SK-N-SH (cell line): ENCODE measurements around the gene OSBP2. TPM values are rescaled to one million over a fixed set of nuclear protein-coding genes. Genes with fewer than 3 reads are reported as not detected.

Source experiments
- CTCF ChIA-PET: fragments of 300-600, 350-600 bp; formaldehyde crosslinking; extraction: SDS; loops from one replicate; lab custom pipeline; 2021; lab: Yijun Ruan, JAX
- POLR2A ChIA-PET: fragments of 350-600 bp; sonication (Branson Sonifier 250); formaldehyde crosslinking; extraction: SDS; loops from one replicate; lab custom pipeline; 2020; ENCODE audit warnings: antibody characterized with exemption, inconsistent platforms; lab: Yijun Ruan, JAX
- DNase-seq: peaks from one replicate; pipeline ENCODE4 v3.0.0; 2012
- H2AFZ ChIP-seq: fragments of 200-600 bp; sonication (generic); 2 replicates; pipeline ENCODE4 v1.8.1; 2016; ENCODE audit warnings: antibody characterized with exemption, mild to moderate bottlenecking, low read depth
- H3F3A ChIP-seq: fragments of 200-600 bp; sonication (generic); replicated peaks from 2 replicates; pipeline ENCODE3; 2016; ENCODE audit warnings: antibody characterized with exemption, mild to moderate bottlenecking; ENCODE audit not compliant: insufficient read depth
- H3K27ac ChIP-seq, 2 experiments: fragments of 200-500 bp in 1 of 2; fragments of 200-600 bp in 1 of 2; sonication (Bioruptor generic) in 1 of 2; sonication (generic), shearing (Covaris generic) in 1 of 2; 2 replicates each; pipeline versions ENCODE4 v1.5.1 to v1.6.1; 2014 to 2016; ENCODE audit warnings: low read depth in 2 of 2, inconsistent platforms in 1 of 2, low read length in 1 of 2, mild to moderate bottlenecking in 1 of 2, mixed read lengths in 1 of 2
- H3K27me3 ChIP-seq: fragments of 200-600 bp; sonication (generic), shearing (Covaris generic); 2 replicates; pipeline ENCODE4 v1.6.1; 2016; ENCODE audit warnings: mixed run types; ENCODE audit not compliant: insufficient read depth
- H3K36me3 ChIP-seq, 2 experiments: fragments of 200-500 bp in 1 of 2; fragments of 200-600 bp in 1 of 2; sonication (Bioruptor generic) in 1 of 2; sonication (generic) in 1 of 2; replicated peaks in 1 of 2; 2 replicates each; pipeline versions ENCODE3 to v1.5.1; 2014 to 2016; ENCODE audit warnings: low read length in 1 of 2, mild to moderate bottlenecking in 1 of 2; ENCODE audit not compliant: insufficient read depth in 2 of 2, control insufficient read depth in 1 of 2
- H3K4me1 ChIP-seq, 2 experiments: fragments of 200-500 bp in 1 of 2; fragments of 200-600 bp in 1 of 2; sonication (Bioruptor generic) in 1 of 2; sonication (generic), shearing (Covaris generic) in 1 of 2; 2 replicates each; pipeline versions ENCODE4 v1.5.1 to v1.6.1; 2014 to 2016; ENCODE audit warnings: low read depth in 1 of 2, low read length in 1 of 2, mixed run types in 1 of 2; ENCODE audit not compliant: insufficient read depth in 2 of 2, control insufficient read depth in 1 of 2
- H3K4me2 ChIP-seq: fragments of 200-600 bp; sonication (generic), shearing (Covaris generic); 2 replicates; pipeline ENCODE4 v1.6.1; 2017; ENCODE audit warnings: mixed run types
- H3K4me3 ChIP-seq, 2 experiments: fragments of 200-500 bp in 1 of 2; fragments of 200-600 bp in 1 of 2; sonication (Bioruptor generic) in 1 of 2; sonication (generic), shearing (Covaris generic) in 1 of 2; 2 replicates each; pipeline versions ENCODE4 v1.5.1 to v1.8.1; 2014 to 2016; ENCODE audit warnings: low read depth in 2 of 2, inconsistent platforms in 1 of 2, low read length in 1 of 2, mild to moderate bottlenecking in 1 of 2, mixed read lengths in 1 of 2, moderate library complexity in 1 of 2
- H3K79me2 ChIP-seq: fragments of 200-600 bp; sonication (generic); 2 replicates; pipeline ENCODE4 v1.8.1; 2017; ENCODE audit warnings: mild to moderate bottlenecking; ENCODE audit not compliant: insufficient read depth
- H3K9ac ChIP-seq: fragments of 200-600 bp; sonication (generic); 2 replicates; pipeline ENCODE4 v1.6.1; 2017; ENCODE audit warnings: mixed run types
- H3K9me2 ChIP-seq: fragments of 200-600 bp; sonication (generic); 2 replicates; pipeline ENCODE4 v1.6.1; 2017; ENCODE audit warnings: mixed run types
- H3K9me3 ChIP-seq: fragments of 200-600 bp; sonication (generic); 2 replicates; pipeline ENCODE4 v1.6.1; 2017; ENCODE audit warnings: mixed run types, mild to moderate bottlenecking, moderate library complexity
- H4K20me1 ChIP-seq: fragments of 200-600 bp; sonication (generic); 2 replicates; pipeline ENCODE4 v1.6.1; 2017; ENCODE audit warnings: mild to moderate bottlenecking, mixed run types; ENCODE audit not compliant: insufficient read depth
- CHD2 ChIP-seq: fragments of 150-350 bp; IDR thresholded peaks from 2 replicates; pipeline ENCODE4 v1.6.1; 2018; ENCODE audit warnings: low read length; ENCODE audit not compliant: partially characterized antibody
- CTCF ChIP-seq: fragments of 200-600 bp; sonication (generic); IDR thresholded peaks from 2 replicates; pipeline ENCODE4 v1.6.1; 2017; ENCODE audit warnings: antibody characterized with exemption, mild to moderate bottlenecking, moderate library complexity
- ELF1 ChIP-seq: IDR thresholded peaks from 2 replicates; pipeline ENCODE4 v1.4.0; 2012
- EP300 ChIP-seq, 2 experiments: IDR thresholded peaks; 2 replicates each; pipeline versions ENCODE4 v1.4.0 to v1.6.1; 2012; ENCODE audit warnings: borderline replicate concordance in 1 of 2, low read depth in 1 of 2, low read length in 1 of 2
- FOXJ3 ChIP-seq: sonication (generic); formaldehyde crosslinking; IDR thresholded peaks from 2 replicates; pipeline ENCODE4 v1.5.1; 2020; ENCODE audit warnings: mild to moderate bottlenecking, missing genetic modification reagents
- GATA2 ChIP-seq: sonication (generic); formaldehyde crosslinking; IDR thresholded peaks from 2 replicates; pipeline ENCODE4 v1.5.0; 2020; ENCODE audit warnings: mild to moderate bottlenecking, missing genetic modification reagents
- JUND ChIP-seq: IDR thresholded peaks from 2 replicates; pipeline ENCODE4 v1.4.0; 2012
- RCOR1 ChIP-seq: fragments of 150-350 bp; IDR thresholded peaks from 2 replicates; pipeline ENCODE4 v1.6.1; 2017; ENCODE audit warnings: antibody characterized with exemption, low read length
- RFX5 ChIP-seq: IDR thresholded peaks from 2 replicates; pipeline ENCODE4 v1.6.1; 2012; ENCODE audit warnings: mild to moderate bottlenecking, improper control_type of control experiment, low read length
- RXRA ChIP-seq: IDR thresholded peaks from 2 replicates; pipeline ENCODE4 v1.4.0; 2012; ENCODE audit warnings: low read depth, mild to moderate bottlenecking, borderline replicate concordance
- SMC3 ChIP-seq: IDR thresholded peaks from 2 replicates; pipeline ENCODE4 v1.6.1; 2012; ENCODE audit warnings: low read depth, low read length, improper control_type of control experiment
- USF1 ChIP-seq: IDR thresholded peaks from 2 replicates; pipeline ENCODE4 v1.4.0; 2012; ENCODE audit warnings: low read depth, borderline replicate concordance
- ZBTB33 ChIP-seq: IDR thresholded peaks from 2 replicates; pipeline ENCODE4 v1.4.0; 2012; ENCODE audit warnings: low read depth, borderline replicate concordance
- WGBS: methylation state at CpG from one replicate; pipeline ENCODE4 v1.1.6; 2017; ENCODE audit warnings: low lambda C conversion rate; 5-methylcytosine and 5-hydroxymethylcytosine counted together
- polyA plus RNA-seq, 3 experiments: library from polyadenylated mRNA; depleted of rRNA; stranded (reverse); fragments of >200 nt; gene quantifications; 2 replicates each; pipeline ENCODE4 v1.2.3, GENCODE V29; 2012

OSBP2 gene
- polyA plus RNA-seq, 1 of the 3 experiments (the other 2 are of a cell fraction), result 3.1 TPM

GRCh38 chr22:30680991-30681770 lies 13.5 kb upstream of the OSBP2 start:
- Histone ChIP-seq H3K79me2 (no peaks in the 10 kb centered on the region), H3K9ac (no peak overlapping the region), H4K20me1 (no peaks in the 10 kb centered on the region), H3K36me3 (no peaks in the 10 kb centered on the region), H3K27me3 (no peaks in the 10 kb centered on the region), H3K4me2 (no peak overlapping the region), H3K4me1 (peaks cover 0 to 28% of the 10 kb centered on the region in 2 experiments; a peak in 1 of 4 replicates), H3K4me3 (no peak overlapping the region), H3K9me2 (no peaks in the 10 kb centered on the region), H3K9me3 (no peaks in the 10 kb centered on the region), H3K27ac (peak overlapping the region in 1 of 2 experiments; percentile 67; a peak in 2 of 4 replicates), H2AFZ (no peak overlapping the region), H3F3A (no peaks in the 10 kb centered on the region)
- TF ChIP-seq GATA2 (peak; percentile 43; the same call in 1 of the 2 replicates), RCOR1 (peak; percentile 44; the same call in 1 of the 2 replicates), ELF1 (no peak), FOXJ3 (CRISPR knock-in tag) (no peak; the same call in 1 of the 2 replicates), USF1 (no peak), SMC3 (no peak), CHD2 (peak; percentile 35), CTCF (no peak), RFX5 (no peak), EP300 (IDR thresholded peaks at IDR 0.05; ENCODE audit: borderline replicate concordance in 1 of 2, low read depth in 1 of 2, low read length in 1 of 2) (0 out of 4 replicates have a peak, but pooled peaks of 1 of the 2 experiments have one; percentile 6), ZBTB33 (no peak), JUND (no peak), RXRA (no peak)
- 100% methylated on average over 1 of the region's 1 CpG for WGBS
- POLR2A ChIA-PET, result interaction anchor here (1.9 kb wide), 1 partner anchor 13 kb away, joined by 5 read pairs; no protein-coding TSS in a partner anchor
- CTCF ChIA-PET, result interaction anchor here (1.2 to 3.0 kb wide), 5 partner anchors 9 to 82 kb away, joined by 3 to 15 read pairs (median 4); partner anchors contain the start of genes DUSP18 and SLC35E4
- DNase-seq, result peak; percentile 34
